ENCODE data around the gene CRACDL. TPM values are rescaled to one million over a fixed set of nuclear protein-coding genes. Genes with fewer than 3 reads are reported as not detected.
A peak's percentile ranks its signal among the peaks of the same experiment; 100 is the strongest.

CRACDL gene
- total RNA-seq, 1 experiment from 2014 or later = not detected

DNA sequence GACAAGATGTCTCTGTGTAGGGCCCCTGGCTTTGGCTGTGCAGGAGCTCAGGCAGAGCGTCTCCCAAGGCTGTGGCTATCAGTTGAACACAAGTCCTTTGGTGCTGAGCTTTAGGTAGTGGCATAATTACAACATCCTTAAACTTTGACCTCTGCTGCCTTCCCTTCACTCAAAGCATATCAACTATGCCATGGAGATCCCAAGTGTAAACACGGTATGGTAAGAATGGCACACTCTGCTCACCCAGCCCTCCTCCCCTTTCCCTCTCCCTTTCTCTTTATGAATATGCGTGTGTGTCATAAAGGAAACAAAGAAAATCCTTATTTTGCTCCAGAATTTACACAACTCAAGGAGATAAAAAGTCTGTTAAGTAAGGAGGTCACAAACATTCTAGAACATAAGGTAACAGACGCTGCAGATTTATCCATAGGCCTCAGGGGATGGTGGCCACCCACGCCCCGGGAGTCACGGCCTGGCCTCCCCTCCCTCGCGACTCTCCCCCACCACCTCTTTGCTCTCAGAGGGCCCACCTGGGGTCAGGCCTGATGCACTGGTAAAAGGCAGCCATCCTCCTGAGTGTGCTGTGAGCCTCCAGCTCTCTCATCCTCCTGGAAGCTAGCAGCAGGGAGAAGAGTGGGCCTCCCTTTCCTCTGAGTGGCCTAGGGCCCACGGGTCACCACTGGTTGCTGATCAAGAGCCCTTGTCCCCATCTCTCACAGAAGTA lies 67.3 kb downstream of the CRACDL start:
- ATAC-seq (peak; percentile 48), DNase-seq (peak; percentile 32)
- Histone ChIP-seq H3K4me3 (ENCODE audit: low read length) (no peak overlapping the region), H3K27ac (ENCODE audit: low read length) (peak overlapping the region; percentile 71), H3K36me3 (ENCODE audit: low read depth, low read length) (no peaks in the 10 kb centered on the region), H3K9me2 (replicated peaks; ENCODE audit: low read length) (no peaks in the 10 kb centered on the region), H3K9ac (ENCODE audit: low read length) (peak overlapping the region; percentile 14; the same call in 1 of the 2 replicates), H3K9me3 (ENCODE audit: low read length) (no peaks in the 10 kb centered on the region), H4K20me1 (ENCODE audit: low read length) (no peaks in the 10 kb centered on the region), H3K27me3 (ENCODE audit: low read length) (no peaks in the 10 kb centered on the region), H3F3A (ENCODE audit: low read length, unreplicated experiment) (no peaks in the 10 kb centered on the region), H3K4me1 (ENCODE audit: insufficient read depth, low read length) (peaks cover 44% of the 10 kb centered on the region), H3K79me2 (ENCODE audit: low read length) (no peaks in the 10 kb centered on the region), H3K4me2 (ENCODE audit: low read length) (peak overlapping the region; percentile 49; the same call in 1 of the 2 replicates), H2AFZ (ENCODE audit: low read length) (0 out of 2 replicates have a peak overlapping the region, but pooled peaks have one; percentile 21)
- POLR2A ChIA-PET (ENCODE audit: unreplicated experiment) = interaction anchor here (0.7 kb wide), 1 partner anchor 54 kb away, joined by 6 read pairs; no protein-coding TSS in a partner anchor
- BruUV-seq (replicated peaks) = no TSS peak
- no peak for TF ChIP-seq EZH2phosphoT487 (IDR thresholded peaks at IDR 0.05; ENCODE audit: borderline replicate concordance, low read length)
- TF ChIP-seq EZH2 (IDR thresholded peaks at IDR 0.05; ENCODE audit: low read length, unreplicated experiment) = no peak
- TF ChIP-seq, protein P1, sequence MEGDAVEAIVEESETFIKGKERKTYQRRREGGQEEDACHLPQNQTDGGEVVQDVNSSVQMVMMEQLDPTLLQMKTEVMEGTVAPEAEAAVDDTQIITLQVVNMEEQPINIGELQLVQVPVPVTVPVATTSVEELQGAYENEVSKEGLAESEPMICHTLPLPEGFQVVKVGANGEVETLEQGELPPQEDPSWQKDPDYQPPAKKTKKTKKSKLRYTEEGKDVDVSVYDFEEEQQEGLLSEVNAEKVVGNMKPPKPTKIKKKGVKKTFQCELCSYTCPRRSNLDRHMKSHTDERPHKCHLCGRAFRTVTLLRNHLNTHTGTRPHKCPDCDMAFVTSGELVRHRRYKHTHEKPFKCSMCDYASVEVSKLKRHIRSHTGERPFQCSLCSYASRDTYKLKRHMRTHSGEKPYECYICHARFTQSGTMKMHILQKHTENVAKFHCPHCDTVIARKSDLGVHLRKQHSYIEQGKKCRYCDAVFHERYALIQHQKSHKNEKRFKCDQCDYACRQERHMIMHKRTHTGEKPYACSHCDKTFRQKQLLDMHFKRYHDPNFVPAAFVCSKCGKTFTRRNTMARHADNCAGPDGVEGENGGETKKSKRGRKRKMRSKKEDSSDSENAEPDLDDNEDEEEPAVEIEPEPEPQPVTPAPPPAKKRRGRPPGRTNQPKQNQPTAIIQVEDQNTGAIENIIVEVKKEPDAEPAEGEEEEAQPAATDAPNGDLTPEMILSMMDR (conservative IDR thresholded peaks at IDR 0.05; ENCODE audit: low read depth, low read length) = no peak
- intact Hi-C loops (cut with micrococcal nuclease) = loop anchor here (10.0 kb wide), 1 partner anchor 46 kb away; no protein-coding TSS in a partner anchor
- CTCF ChIA-PET = no interaction called here

DNA sequence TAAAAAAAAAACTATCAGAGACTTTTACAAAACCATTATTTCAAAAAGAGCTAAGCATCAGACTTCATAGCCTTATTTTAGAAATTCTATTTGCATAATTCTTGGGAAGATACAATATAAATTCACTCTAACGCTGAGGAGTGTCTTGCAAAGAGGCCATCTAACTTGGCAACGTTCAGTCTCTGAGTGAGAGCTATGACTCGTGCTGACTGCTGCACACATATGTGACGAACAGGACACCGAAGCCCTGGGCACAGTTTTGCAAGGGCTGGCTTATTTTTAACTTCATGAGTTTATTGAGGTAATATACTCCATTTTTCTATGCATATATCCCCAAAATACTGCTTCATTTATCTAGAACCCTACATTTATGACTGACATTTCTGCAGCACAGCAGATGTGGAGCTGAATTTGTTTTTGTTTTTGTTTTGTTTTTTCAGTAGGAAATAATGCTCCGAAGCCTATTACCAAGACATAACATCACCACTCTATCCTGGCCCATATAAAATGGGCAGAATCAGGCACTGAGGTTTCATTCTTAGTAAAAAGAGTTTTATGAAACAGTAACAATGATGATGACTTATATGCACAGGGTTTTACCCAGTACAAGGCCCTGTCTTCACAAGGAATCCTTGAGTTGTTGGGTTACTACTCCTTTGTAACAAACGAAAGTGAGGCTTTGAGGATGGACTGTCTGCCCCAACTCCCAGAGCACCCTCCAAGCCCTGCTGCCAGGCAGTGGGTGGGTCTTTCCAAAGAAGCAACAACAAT lies 68.3 kb downstream of the CRACDL start:
- ChIA-PET POLR2A (ENCODE audit: unreplicated experiment) (interaction anchor here (0.7 kb wide), 1 partner anchor 55 kb away, joined by 6 read pairs; no protein-coding TSS in a partner anchor), CTCF (no interaction called here)
- H3K9me2 ChIP-seq (replicated peaks; ENCODE audit: low read length) = no peaks in the 10 kb centered on the region

More for the DNA sequence above, 68.3 kb downstream of the CRACDL start:
- Histone ChIP-seq H3K27ac (ENCODE audit: low read length) (no peak overlapping the region), H3K9me3 (ENCODE audit: low read length) (no peaks in the 10 kb centered on the region), H2AFZ (ENCODE audit: low read length) (no peak overlapping the region), H3K9ac (ENCODE audit: low read length) (no peak overlapping the region), H3K27me3 (ENCODE audit: low read length) (no peaks in the 10 kb centered on the region), H3K79me2 (ENCODE audit: low read length) (no peaks in the 10 kb centered on the region), H3K4me1 (ENCODE audit: insufficient read depth, low read length) (peaks cover 44% of the 10 kb centered on the region), H3K4me2 (ENCODE audit: low read length) (no peak overlapping the region), H3K36me3 (ENCODE audit: low read depth, low read length) (no peaks in the 10 kb centered on the region), H3F3A (ENCODE audit: low read length, unreplicated experiment) (no peaks in the 10 kb centered on the region), H3K4me3 (ENCODE audit: low read length) (no peak overlapping the region), H4K20me1 (ENCODE audit: low read length) (no peaks in the 10 kb centered on the region)
- intact Hi-C loops (cut with micrococcal nuclease) = loop anchor here (10.0 kb wide), 1 partner anchor 47 kb away; no protein-coding TSS in a partner anchor
- TF ChIP-seq, protein P1 (conservative IDR thresholded peaks at IDR 0.05; ENCODE audit: low read depth, low read length) = no peak
- TF ChIP-seq EZH2 (IDR thresholded peaks at IDR 0.05; ENCODE audit: low read length, unreplicated experiment) (no peak), EZH2phosphoT487 (IDR thresholded peaks at IDR 0.05; ENCODE audit: borderline replicate concordance, low read length) (no peak)
- DNase-seq = peak; percentile 58
- BruUV-seq (replicated peaks) = no TSS peak
- no peak for ATAC-seq

Measured in PC-3 (cell line).